Activated CD8-positive, alpha-beta T cell treated with anti-CD3 and anti-CD28 coated beads for 36 hours (primary cell): ENCODE data around the gene RNU7-1. TPM values are rescaled to one million over a fixed set of nuclear protein-coding genes. Genes with fewer than 3 reads are reported as not detected.

Experiments used
- ATAC-seq: fragments of 200-7000 bp; cut with Tn5 transposase; one replicate; pipeline ENCODE4 v1.10.0; 2021; ENCODE audit warnings: mild to moderate bottlenecking, moderate library complexity
- CTCF ChIA-PET: fragments of 350-600 bp; sonication (Branson Sonifier 250); formaldehyde crosslinking; loops from one replicate; lab custom pipeline; 2021; ENCODE audit warnings: antibody characterized with exemption; lab: Charles Lee
- POLR2A ChIA-PET: fragments of 350-600 bp; sonication (Branson Sonifier 250); formaldehyde crosslinking; loops from one replicate; lab custom pipeline; 2021; ENCODE audit warnings: antibody characterized with exemption; lab: Charles Lee
- DNase-seq: peaks from one replicate; pipeline ENCODE4 v3.0.0-alpha.2; 2020
- H3K27ac Mint-ChIP-seq: one replicate; pipeline ENCODE4 v1.8.0; 2021; ENCODE audit warnings: mild to moderate bottlenecking, mixed read lengths
- H3K27me3 Mint-ChIP-seq: one replicate; pipeline ENCODE4 v1.8.0; 2021; ENCODE audit warnings: mixed read lengths
- H3K36me3 Mint-ChIP-seq: one replicate; pipeline ENCODE4 v1.8.0; 2021; ENCODE audit warnings: low read depth, mixed read lengths
- H3K4me1 Mint-ChIP-seq: one replicate; pipeline ENCODE4 v1.8.0; 2021; ENCODE audit warnings: low read depth, mixed read lengths
- H3K4me3 Mint-ChIP-seq: one replicate; pipeline ENCODE4 v1.8.0; 2021; ENCODE audit warnings: mild to moderate bottlenecking, moderate library complexity, mixed read lengths
- H3K9me3 Mint-ChIP-seq: one replicate; pipeline ENCODE4 v1.8.0; 2021; ENCODE audit warnings: mixed read lengths
- CTCF ChIP-seq: fragments of 200-600 bp; IDR thresholded peaks from one replicate; pipeline ENCODE4 v1.8.0; 2022; ENCODE audit warnings: antibody characterized with exemption, mild to moderate bottlenecking
- intact Hi-C: fragments of 100-400 bp; cut with micrococcal nuclease; formaldehyde crosslinking; loops from one replicate; pipeline ENCODE4 v1.10.0; 2022
- total RNA-seq, 2 experiments: library from RNA; stranded (reverse); gene quantifications; one replicate each; pipeline ENCODE4 v1.2.3, GENCODE V29; 2021

The RNU7-1 gene
- total RNA-seq, 2 experiments from 2014 or later = not detected

- H3K4me1 Mint-ChIP-seq = peaks cover 63% of the 10 kb centered on the region
- DNase-seq (peak; percentile 49), ATAC-seq (no peak)
- H3K27ac Mint-ChIP-seq = peak overlapping the region; percentile 93
- no peaks in the 10 kb centered on the region for H3K27me3 Mint-ChIP-seq
- ChIA-PET POLR2A (interaction anchor here (1.3 to 36.0 kb wide), 4 partner anchors 3 to 166 kb away, joined by 5 to 1266 read pairs (median 654); partner anchors contain the start of genes ATN1, C12orf57, EMG1 and PHB2), CTCF (interaction anchor here (1.4 to 22.8 kb wide), 5 partner anchors 9 to 60 kb away, joined by 3 to 460 read pairs (median 3); no protein-coding TSS in a partner anchor)
- H3K4me3 Mint-ChIP-seq = peak overlapping the region; percentile 95
- TF ChIP-seq CTCF = no peak
- no peaks in the 10 kb centered on the region for H3K9me3 Mint-ChIP-seq
- peaks cover 63% of the 10 kb centered on the region for H3K36me3 Mint-ChIP-seq
- intact Hi-C loops = no loop called here
Measured at GRCh38 chr12:6951551-6952120, 8.0 kb downstream of the RNU7-1 start.

DNA sequence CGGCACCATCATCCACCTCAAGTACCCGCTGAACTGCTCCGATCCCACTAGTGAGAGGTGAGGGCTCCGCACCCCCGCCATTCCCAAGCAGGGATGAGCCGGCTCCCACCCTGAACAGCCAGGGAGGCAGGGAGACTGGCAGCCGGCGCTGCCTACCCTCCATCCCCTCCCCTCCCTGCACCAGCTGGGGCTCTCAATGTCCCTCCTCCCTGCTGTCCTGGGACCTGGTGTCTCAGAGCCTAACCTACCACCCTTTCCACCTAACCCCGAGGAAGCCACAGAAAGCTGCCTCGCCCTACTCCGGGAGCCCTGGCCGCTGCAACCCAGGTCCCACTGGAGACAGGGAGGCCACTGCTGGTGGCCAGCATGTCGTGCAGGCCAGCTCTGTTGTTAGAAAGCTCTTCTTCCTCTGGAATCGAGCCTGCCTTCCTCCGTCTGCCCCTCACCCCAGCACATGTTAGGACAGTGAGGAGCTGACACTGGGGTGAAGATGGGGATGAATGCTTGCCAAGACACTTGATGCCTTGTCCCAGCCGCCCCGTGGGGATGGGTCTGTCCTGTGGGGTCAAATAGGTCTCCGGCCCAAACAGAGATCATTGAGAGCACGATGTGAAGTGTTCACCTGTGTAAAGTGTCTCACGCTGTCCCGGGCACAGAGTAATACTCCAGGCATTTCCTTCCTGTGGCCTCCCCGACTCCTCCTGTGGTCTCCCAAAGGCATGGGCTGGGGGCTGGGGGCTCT, 8.7 kb downstream of the RNU7-1 start:
- DNase-seq = no peak
- ATAC-seq = no peak
- H3K36me3 Mint-ChIP-seq = peaks cover 64% of the 10 kb centered on the region
- no peak for TF ChIP-seq CTCF
- no peaks in the 10 kb centered on the region for H3K27me3 Mint-ChIP-seq
- H3K27ac Mint-ChIP-seq = peak overlapping the region; percentile 93
- H3K9me3 Mint-ChIP-seq = no peaks in the 10 kb centered on the region
- ChIA-PET CTCF (interaction anchor here (1.4 to 22.8 kb wide), 4 partner anchors 8 to 61 kb away, joined by 3 to 460 read pairs (median 3); no protein-coding TSS in a partner anchor), POLR2A (interaction anchor here (1.3 to 36.0 kb wide), 4 partner anchors 2 to 165 kb away, joined by 5 to 1266 read pairs (median 654); partner anchors contain the start of genes ATN1, C12orf57, EMG1 and PHB2)
- H3K4me3 Mint-ChIP-seq = peak overlapping the region; percentile 95
- intact Hi-C loops = no loop called here
- H3K4me1 Mint-ChIP-seq = peaks cover 63% of the 10 kb centered on the region

GRCh38 chr12:6952863-6953441, 9.3 kb downstream of the RNU7-1 start:
- H3K4me1 Mint-ChIP-seq = peaks cover 62% of the 10 kb centered on the region
- ATAC-seq = no peak
- CTCF ChIA-PET = interaction anchor here (1.4 to 22.8 kb wide), 3 partner anchors 7 to 61 kb away, joined by 3 to 460 read pairs (median 3); no protein-coding TSS in a partner anchor
- POLR2A ChIA-PET = interaction anchor here (1.3 to 36.0 kb wide), 4 partner anchors 2 to 165 kb away, joined by 5 to 1266 read pairs (median 654); partner anchors contain the start of genes ATN1, C12orf57, EMG1 and PHB2
- no peaks in the 10 kb centered on the region for H3K9me3 Mint-ChIP-seq
- peak; percentile 48 for DNase-seq
- H3K4me3 Mint-ChIP-seq = peak overlapping the region; percentile 95
- intact Hi-C loops = no loop called here
- peaks cover 67% of the 10 kb centered on the region for H3K36me3 Mint-ChIP-seq
- H3K27ac Mint-ChIP-seq = peak overlapping the region; percentile 93
- no peak for TF ChIP-seq CTCF
- no peaks in the 10 kb centered on the region for H3K27me3 Mint-ChIP-seq

GRCh38 chr12:6953442-6954315, 10.1 kb downstream of the RNU7-1 start:
- Mint-ChIP-seq H3K4me3 (peak overlapping the region; percentile 95), H3K4me1 (peaks cover 63% of the 10 kb centered on the region), H3K27me3 (no peaks in the 10 kb centered on the region), H3K36me3 (peaks cover 74% of the 10 kb centered on the region), H3K27ac (peak overlapping the region; percentile 93), H3K9me3 (no peaks in the 10 kb centered on the region)
- intact Hi-C loops = no loop called here
- ChIA-PET POLR2A (interaction anchor here (0.7 to 36.0 kb wide), 7 partner anchors 1 to 64 kb away, joined by 3 to 1266 read pairs (median 23); partner anchors contain the start of genes ATN1, C12orf57, EMG1 and LPCAT3), CTCF (interaction anchor here (0.7 to 22.8 kb wide), 6 partner anchors 7 to 84 kb away, joined by 3 to 460 read pairs (median 6); partner anchors contain the start of genes C12orf57, PTPN6 and RNU7-1)
- TF ChIP-seq CTCF = no peak
- peak; percentile 18 for ATAC-seq
- peak; percentile 88 for DNase-seq
